GM23248 (cell line): ENCODE data around the gene SLC3A2. TPM values are rescaled to one million over a fixed set of nuclear protein-coding genes. Genes with fewer than 3 reads are reported as not detected.

Experiments
- DNase-seq: peaks from one replicate; pipeline ENCODE4 v3.0.0-alpha.2; 2015
- H2AFZ ChIP-seq: fragments of 200-600 bp; sonication (generic); 2 replicates; pipeline ENCODE4 v1.6.1; 2016; ENCODE audit warnings: antibody characterized with exemption
- H3F3A ChIP-seq: fragments of 200-600 bp; sonication (generic); 2 replicates; pipeline ENCODE4 v1.6.1; 2016; ENCODE audit warnings: mild to moderate bottlenecking, antibody characterized with exemption, mixed run types; ENCODE audit not compliant: insufficient read depth
- H3K27ac ChIP-seq: fragments of 200-600 bp; sonication (generic); 2 replicates; pipeline ENCODE4 v1.5.1; 2016; ENCODE audit warnings: mild to moderate bottlenecking
- H3K27me3 ChIP-seq: fragments of 200-600 bp; sonication (generic); replicated peaks from 2 replicates; pipeline ENCODE4 v1.6.1; 2016; ENCODE audit warnings: mild to moderate bottlenecking; ENCODE audit not compliant: insufficient read depth
- H3K36me3 ChIP-seq: fragments of 200-600 bp; sonication (generic); 2 replicates; pipeline ENCODE4 v1.6.1; 2016; ENCODE audit warnings: low read depth, mild to moderate bottlenecking
- H3K4me1 ChIP-seq: fragments of 200-600 bp; sonication (generic); 2 replicates; pipeline ENCODE4 v1.6.1; 2016; ENCODE audit warnings: mild to moderate bottlenecking; ENCODE audit not compliant: insufficient read depth
- H3K4me2 ChIP-seq: fragments of 200-600 bp; sonication (generic); one replicate; pipeline ENCODE4 v1.6.1; 2016; ENCODE audit warnings: mild to moderate bottlenecking; ENCODE audit not compliant: unreplicated experiment
- H3K4me3 ChIP-seq: fragments of 200-600 bp; sonication (generic); 2 replicates; pipeline ENCODE4 v1.5.1; 2016; ENCODE audit warnings: mild to moderate bottlenecking
- H3K79me2 ChIP-seq: fragments of 200-600 bp; sonication (generic); 2 replicates; pipeline ENCODE4 v1.6.1; 2016; ENCODE audit warnings: mild to moderate bottlenecking; ENCODE audit not compliant: insufficient read depth
- H3K9ac ChIP-seq: fragments of 200-600 bp; sonication (generic); 2 replicates; pipeline ENCODE4 v1.6.1; 2016; ENCODE audit warnings: mild to moderate bottlenecking
- H3K9me2 ChIP-seq: fragments of 200-600 bp; sonication (generic); 2 replicates; pipeline ENCODE4 v1.6.1; 2016; ENCODE audit warnings: mixed run types, mild to moderate bottlenecking, moderate library complexity; ENCODE audit not compliant: insufficient read depth
- H3K9me3 ChIP-seq: fragments of 200-600 bp; sonication (generic); one replicate; pipeline ENCODE4 v1.6.1; 2017; ENCODE audit warnings: low read depth
- H4K20me1 ChIP-seq: fragments of 200-600 bp; sonication (generic); 2 replicates; pipeline ENCODE4 v1.6.0; 2016; ENCODE audit not compliant: insufficient read depth
- EZH2 ChIP-seq: fragments of 200-600 bp; sonication (generic); IDR thresholded peaks from 2 replicates; pipeline ENCODE4 v1.6.1; 2018; ENCODE audit warnings: antibody characterized with exemption, mild to moderate bottlenecking; ENCODE audit not compliant: insufficient read depth, poor library complexity, severe bottlenecking
- EZH2phosphoT487 ChIP-seq: fragments of 200-600 bp; sonication (generic); IDR thresholded peaks from 2 replicates; pipeline ENCODE4 v1.6.1; 2018; ENCODE audit warnings: antibody characterized with exemption, moderate library complexity, mild to moderate bottlenecking, low read depth; ENCODE audit not compliant: insufficient read depth
- WGBS, 2 experiments: methylation state at CpG; one replicate each; pipeline ENCODE4 v1.1.6; 2015 to 2017; ENCODE audit warnings: low lambda C conversion rate in 2 of 2, low coverage in 1 of 2; ENCODE audit errors: missing lambda C conversion rate in 2 of 2; 5-methylcytosine and 5-hydroxymethylcytosine counted together
- in situ Hi-C: fragments of 300-500 bp; cut with MboI; formaldehyde crosslinking; loops from 2 replicates; pipeline ENCODE4 v1.15.0; 2020
- polyA plus RNA-seq: library from polyadenylated mRNA; unstranded; fragments of >200 nt; fragmentation: Nextera tagmentation; extraction: Ambion mirVana; gene quantifications from 2 replicates; pipeline ENCODE4 v1.2.1, GENCODE V29; 2016
- total RNA-seq: library from RNA; depleted of rRNA; stranded (reverse); fragments of >200 nt; shearing (Covaris generic); gene quantifications from 2 replicates; pipeline ENCODE4 v1.2.3, GENCODE V29; 2014

Gene SLC3A2
- total and polyA plus RNA-seq, 2 experiments from 2014 or later: 301 to 310 TPM

DNA sequence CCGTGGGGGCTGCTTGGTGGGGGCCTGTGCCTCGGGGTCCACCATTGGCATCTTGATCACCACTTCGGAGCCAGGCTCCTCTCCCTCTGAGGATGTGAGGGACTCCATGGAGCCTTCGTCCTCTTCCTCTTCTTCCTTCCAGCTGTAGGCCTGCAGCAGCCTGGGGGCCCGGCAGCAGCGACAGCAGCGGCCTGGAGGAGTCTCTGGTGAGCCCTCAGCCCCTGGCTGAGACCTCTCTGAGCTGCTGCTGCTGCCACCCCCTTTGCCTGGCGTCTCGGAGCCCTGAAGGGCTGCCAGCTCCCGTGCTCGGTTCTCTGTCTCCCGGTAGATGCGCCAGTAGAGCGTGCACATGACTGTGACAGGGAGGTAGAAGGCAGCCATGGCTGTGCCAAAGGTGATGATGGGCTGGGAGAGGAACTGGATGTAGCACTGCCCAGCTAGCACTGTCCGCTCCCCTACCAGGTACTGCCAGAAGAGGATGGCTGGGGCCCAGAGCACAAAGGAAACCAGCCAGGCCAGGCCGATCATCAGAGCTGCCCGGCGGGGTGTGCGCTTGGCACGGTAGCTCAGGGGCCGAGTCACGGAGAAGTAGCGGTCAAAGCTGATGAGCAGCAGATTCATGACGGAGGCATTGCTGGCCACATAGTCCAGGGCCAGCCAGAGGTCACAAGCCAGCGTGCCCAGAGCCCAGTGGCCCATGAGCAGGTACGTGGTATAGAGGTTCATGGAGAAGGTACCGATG is 29.6 kb downstream of the SLC3A2 start:
- Histone ChIP-seq H3K4me1 (no peaks in the 10 kb centered on the region), H3F3A (no peaks in the 10 kb centered on the region), H3K79me2 (no peaks in the 10 kb centered on the region), H3K9ac (no peak overlapping the region), H3K9me2 (no peaks in the 10 kb centered on the region), H3K9me3 (no peaks in the 10 kb centered on the region), H3K27me3 (no peaks in the 10 kb centered on the region), H2AFZ (no peak overlapping the region), H3K36me3 (no peaks in the 10 kb centered on the region), H3K4me2 (no peak overlapping the region), H3K4me3 (no peak overlapping the region), H3K27ac (no peak overlapping the region), H4K20me1 (no peaks in the 10 kb centered on the region)
- in situ Hi-C loops: no loop called here
- WGBS, 2 experiments: 82 to 84% methylated on average over 27 of the region's 27 CpGs
- TF ChIP-seq EZH2: no peak
- TF ChIP-seq EZH2phosphoT487: no peak
- no peak for DNase-seq

DNA sequence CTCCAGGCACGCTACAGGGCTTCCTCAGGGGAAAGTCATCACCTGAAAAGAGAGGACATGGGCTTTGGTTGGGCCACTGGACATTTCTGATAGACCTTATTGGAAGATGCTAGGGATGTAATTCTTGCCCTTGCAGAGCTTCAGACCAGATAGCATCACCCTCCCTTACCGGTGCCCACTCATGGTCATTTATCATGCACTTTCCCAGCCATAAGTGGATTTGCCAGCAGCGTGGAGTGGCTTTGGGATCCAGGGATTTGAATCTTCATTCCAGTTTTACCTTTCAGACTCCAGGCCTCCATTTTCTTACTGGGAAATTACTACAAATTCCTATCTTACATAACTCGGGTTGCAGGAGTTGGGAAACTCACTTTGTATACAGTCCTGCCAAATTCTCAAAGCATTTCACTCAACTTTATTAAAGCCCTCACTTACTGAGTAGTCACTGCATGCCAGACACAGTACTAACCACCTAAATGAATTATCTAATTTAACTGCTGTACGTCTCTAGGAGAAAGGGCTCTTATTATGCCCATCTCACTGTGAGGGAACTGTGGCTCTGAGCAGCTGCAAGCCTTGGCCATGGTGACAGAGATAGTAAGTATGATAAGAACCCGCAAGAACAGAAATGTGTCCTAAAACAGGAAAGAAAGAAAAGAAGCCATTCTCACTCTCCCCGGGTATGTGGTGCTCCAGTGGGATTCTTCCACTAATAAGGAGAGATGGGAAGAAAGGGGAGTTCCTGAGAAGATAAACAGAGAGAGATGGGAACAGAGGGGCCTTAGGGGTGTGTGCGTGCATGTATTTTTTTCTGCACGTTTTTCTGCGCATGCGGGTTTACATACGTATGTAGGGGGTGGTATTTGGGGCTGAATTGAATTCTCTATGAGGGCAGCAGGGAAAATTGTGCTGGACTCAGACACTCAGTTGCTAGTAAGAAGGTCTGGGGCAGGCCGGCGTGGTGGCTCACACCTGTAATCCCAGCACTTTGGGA is 30.7 kb downstream of the SLC3A2 start:
- WGBS, 2 experiments: 70 to 75% methylated on average over 14 of the region's 14 CpGs
- Histone ChIP-seq H3K27me3 (no peaks in the 10 kb centered on the region), H4K20me1 (no peaks in the 10 kb centered on the region), H3K9me2 (no peaks in the 10 kb centered on the region), H3K27ac (no peak overlapping the region), H3K9ac (no peak overlapping the region), H3F3A (no peaks in the 10 kb centered on the region), H2AFZ (no peak overlapping the region), H3K36me3 (no peaks in the 10 kb centered on the region), H3K4me2 (no peak overlapping the region), H3K9me3 (no peaks in the 10 kb centered on the region), H3K79me2 (no peaks in the 10 kb centered on the region), H3K4me3 (no peak overlapping the region), H3K4me1 (no peaks in the 10 kb centered on the region)
- DNase-seq: peak; percentile 42
- no peak for TF ChIP-seq EZH2phosphoT487
- TF ChIP-seq EZH2: no peak
- in situ Hi-C loops: no loop called here

- H3K4me1 ChIP-seq: no peaks in the 10 kb centered on the region
- in situ Hi-C loops: no loop called here
- H3K79me2 ChIP-seq: no peaks in the 10 kb centered on the region
- no peaks in the 10 kb centered on the region for H4K20me1 ChIP-seq
- H3K9ac ChIP-seq: no peak overlapping the region
- H3K27ac ChIP-seq: no peak overlapping the region
- 67 to 69% methylated on average over 3 of the region's 3 CpGs for WGBS, 2 experiments
- no peak overlapping the region for H2AFZ ChIP-seq
- no peak overlapping the region for H3K4me2 ChIP-seq
- no peaks in the 10 kb centered on the region for H3K27me3 ChIP-seq
- H3K36me3 ChIP-seq: no peaks in the 10 kb centered on the region
- no peak for DNase-seq
- no peaks in the 10 kb centered on the region for H3F3A ChIP-seq
- no peak for TF ChIP-seq EZH2
- TF ChIP-seq EZH2phosphoT487: no peak
- H3K9me2 ChIP-seq: no peaks in the 10 kb centered on the region
- no peaks in the 10 kb centered on the region for H3K9me3 ChIP-seq
- H3K4me3 ChIP-seq: no peak overlapping the region
Measured at GRCh38 chr11:62912268-62912667, 31.6 kb downstream of the SLC3A2 start.

- DNase-seq: no peak
Measured at GRCh38 chr11:62914416-62914815, 33.7 kb downstream of the SLC3A2 start.

More at GRCh38 chr11:62914416-62914815, 33.7 kb downstream of the SLC3A2 start:
- no peak overlapping the region for H3K4me3 ChIP-seq
- no peaks in the 10 kb centered on the region for H3F3A ChIP-seq
- 76 to 80% methylated on average over 1 of the region's 1 CpG for WGBS, 2 experiments
- no peaks in the 10 kb centered on the region for H3K9me3 ChIP-seq
- H2AFZ ChIP-seq: no peak overlapping the region
- in situ Hi-C loops: no loop called here
- H3K4me2 ChIP-seq: no peak overlapping the region
- TF ChIP-seq EZH2phosphoT487 (no peak), EZH2 (no peak)
- H3K4me1 ChIP-seq: no peaks in the 10 kb centered on the region
- no peak overlapping the region for H3K27ac ChIP-seq
- no peaks in the 10 kb centered on the region for H3K9me2 ChIP-seq
- no peaks in the 10 kb centered on the region for H3K36me3 ChIP-seq
- H3K79me2 ChIP-seq: no peaks in the 10 kb centered on the region
- H4K20me1 ChIP-seq: no peaks in the 10 kb centered on the region
- H3K9ac ChIP-seq: no peak overlapping the region
- H3K27me3 ChIP-seq: no peaks in the 10 kb centered on the region
